Measurements from ENCODE around the gene CD44. TPM values are rescaled to one million over a fixed set of nuclear protein-coding genes. Genes with fewer than 3 reads are reported as not detected.

The CD44 gene
- polyA plus RNA-seq, 1 donor from 2014 or later, result 0.77 TPM

- TF ChIP-seq TAF1 (IDR thresholded peaks at IDR 0.05; ENCODE audit: low read depth), result no peak
- Histone ChIP-seq H4K20me1 (ENCODE audit: insufficient read depth) (no peaks in the 10 kb centered on the region), H3K79me2 (replicated peaks; ENCODE audit: insufficient read depth, low read length) (no peaks in the 10 kb centered on the region), H3K4me3 (ENCODE audit: low read length) (no peak overlapping the region), H3K27ac (ENCODE audit: low read length) (no peak overlapping the region), H3F3A (ENCODE audit: insufficient read depth, low read length, poor library complexity, severe bottlenecking) (no peaks in the 10 kb centered on the region), H3K36me3 (ENCODE audit: insufficient read depth, low read length) (no peaks in the 10 kb centered on the region), H3K27me3 (ENCODE audit: insufficient read depth, low read depth, low read length) (no peaks in the 10 kb centered on the region), H3K9me3 (ENCODE audit: low read length) (no peaks in the 10 kb centered on the region), H2AFZ (ENCODE audit: low read depth, low read length) (no peak overlapping the region), H3K4me2 (ENCODE audit: low read length) (no peak overlapping the region), H3K9ac (ENCODE audit: low read length) (no peak overlapping the region), H3K9me2 (ENCODE audit: insufficient read depth, low read length) (no peaks in the 10 kb centered on the region)
These were observed 98.4 kb downstream of the CD44 start for GRCh38 chr11:35237351-35237750.

- no peak overlapping the region for H3K27ac ChIP-seq (ENCODE audit: low read length)
- TF ChIP-seq EZH2 (IDR thresholded peaks at IDR 0.05; ENCODE audit: borderline replicate concordance, insufficient read depth, low read length, poor library complexity, severe bottlenecking) (no peak), CTCF (IDR thresholded peaks at IDR 0.05; ENCODE audit: poor library complexity, severe bottlenecking) (peak; percentile 49), EP300 (conservative IDR thresholded peaks at IDR 0.05; ENCODE audit: poor library complexity, severe bottlenecking) (no peak), REST (IDR thresholded peaks at IDR 0.05; ENCODE audit: borderline replicate concordance) (no peak), SMC3 (conservative IDR thresholded peaks at IDR 0.05; ENCODE audit: poor library complexity) (peak; percentile 41), MXI1 (conservative IDR thresholded peaks at IDR 0.05; ENCODE audit: poor library complexity, severe bottlenecking) (no peak), TAF1 (IDR thresholded peaks at IDR 0.05; ENCODE audit: low read depth) (no peak), RAD21 (conservative IDR thresholded peaks at IDR 0.05) (peak; percentile 41), POLR2AphosphoS5 (IDR thresholded peaks at IDR 0.05) (no peak)
- no peak overlapping the region for H3K4me2 ChIP-seq (ENCODE audit: low read length)
- no peak overlapping the region for H3K9ac ChIP-seq (ENCODE audit: low read length)
- H3K36me3 ChIP-seq (ENCODE audit: insufficient read depth, low read length), result no peaks in the 10 kb centered on the region
- no peaks in the 10 kb centered on the region for H3F3A ChIP-seq (ENCODE audit: insufficient read depth, low read length, poor library complexity, severe bottlenecking)
- H2AFZ ChIP-seq (ENCODE audit: low read depth, low read length), result no peak overlapping the region
- no peaks in the 10 kb centered on the region for H3K9me3 ChIP-seq (ENCODE audit: low read length)
- no peaks in the 10 kb centered on the region for H3K9me2 ChIP-seq (ENCODE audit: insufficient read depth, low read length)
- H3K27me3 ChIP-seq (ENCODE audit: insufficient read depth, low read depth, low read length), result no peaks in the 10 kb centered on the region
- H3K4me3 ChIP-seq (ENCODE audit: low read length), result no peak overlapping the region
- no peaks in the 10 kb centered on the region for H3K79me2 ChIP-seq (replicated peaks; ENCODE audit: insufficient read depth, low read length)
- H4K20me1 ChIP-seq (ENCODE audit: insufficient read depth), result no peaks in the 10 kb centered on the region
These were observed 99.1 kb downstream of the CD44 start for GRCh38 chr11:35237860-35238715.
